Gastroesophageal sphincter (tissue), 4 donors: ENCODE measurements around the gene HOXC9. TPM values are rescaled to one million over a fixed set of nuclear protein-coding genes. Genes with fewer than 3 reads are reported as not detected.

Experiments used
- ATAC-seq: fragments of 150-250 bp; one replicate; pipeline ENCODE4 v1.9.1; 2016; ENCODE audit warnings: mild to moderate bottlenecking, moderate library complexity
- H3K27ac ChIP-seq, 4 donors: fragments of 200-600 bp; sonication (generic) in 3 of 4; 1 replicate in 3 of 4; 2 replicates in 1 of 4; pipeline ENCODE4 v1.5.1; 2016 to 2019
- H3K27me3 ChIP-seq: fragments of 200-600 bp; sonication (generic); one replicate; pipeline ENCODE4 v1.5.1; 2019
- H3K36me3 ChIP-seq, 2 donors: fragments of 200-600 bp; sonication (generic); one replicate each; pipeline ENCODE4 v1.5.1; 2019; ENCODE audit warnings: control low read depth in 1 of 2
- H3K4me1 ChIP-seq, 3 donors: fragments of 200-600 bp; sonication (generic); 1 replicate in 2 of 3; 2 replicates in 1 of 3; pipeline ENCODE4 v1.5.1; 2016 to 2019; ENCODE audit warnings: control low read depth in 2 of 3
- H3K4me3 ChIP-seq, 2 donors: fragments of 200-600 bp; sonication (generic); one replicate each; pipeline ENCODE4 v1.5.1; 2019; ENCODE audit warnings: mild to moderate bottlenecking in 1 of 2, moderate library complexity in 1 of 2
- H3K9me3 ChIP-seq, 3 donors: fragments of 200-600 bp; sonication (generic); one replicate each; pipeline ENCODE4 v1.5.1; 2017 to 2019; ENCODE audit warnings: control low read depth in 2 of 3
- EP300 ChIP-seq: sonication (generic); formaldehyde crosslinking; IDR thresholded peaks from one replicate; pipeline ENCODE4 v1.6.1; 2017; ENCODE audit warnings: antibody characterized with exemption, mild to moderate bottlenecking
- POLR2A ChIP-seq, 2 donors: fragments of 450-650 bp; IDR thresholded peaks; one replicate each; pipeline ENCODE4 v1.6.1; 2017; ENCODE audit warnings: antibody characterized with exemption in 2 of 2, mild to moderate bottlenecking in 2 of 2, moderate library complexity in 1 of 2
- POLR2AphosphoS5 ChIP-seq: sonication (generic); formaldehyde crosslinking; IDR thresholded peaks from one replicate; pipeline ENCODE4 v1.6.1; 2017; ENCODE audit warnings: antibody characterized with exemption
- WGBS, 2 donors: methylation state at CpG; one replicate each; pipeline ENCODE4 v1.1.5; 2018; ENCODE audit warnings: low coverage in 1 of 2; 5-methylcytosine and 5-hydroxymethylcytosine counted together
- total RNA-seq, 4 donors: library from RNA; depleted of rRNA; stranded (reverse); fragments of >200 nt; gene quantifications; one replicate each; pipeline ENCODE4 v1.1.0, GENCODE V29; 2016
- TF ChIP-seq, protein P1 (sequence below), 4 experiments: fragments of 200-600 bp in 2 of 4; fragments of 450-650 bp in 2 of 4; sonication (generic) in 1 of 4; IDR thresholded peaks; one replicate each; pipeline ENCODE4 v1.5.1; 2017 to 2019; ENCODE audit warnings: antibody characterized with exemption in 4 of 4, mild to moderate bottlenecking in 2 of 4, moderate library complexity in 2 of 4

The HOXC9 gene
- total RNA-seq, 4 donors from 2014 or later: not detected

GRCh38 chr12:54007538-54008259 is 7.7 kb downstream of the HOXC9 start:
- ATAC-seq: no peak
- Histone ChIP-seq H3K9me3 (no peaks in the 10 kb centered on the region), H3K36me3 (no peaks in the 10 kb centered on the region), H3K4me3 (no peak overlapping the region), H3K27ac (no peak overlapping the region), H3K4me1 (peaks cover 0 to 30% (median 11%) of the 10 kb centered on the region in 3 donors), H3K27me3 (peaks cover 99% of the 10 kb centered on the region)
- TF ChIP-seq POLR2A (IDR thresholded peaks at IDR 0.05) (no peak), POLR2AphosphoS5 (no peak), EP300 (no peak)
- TF ChIP-seq, protein P1, sequence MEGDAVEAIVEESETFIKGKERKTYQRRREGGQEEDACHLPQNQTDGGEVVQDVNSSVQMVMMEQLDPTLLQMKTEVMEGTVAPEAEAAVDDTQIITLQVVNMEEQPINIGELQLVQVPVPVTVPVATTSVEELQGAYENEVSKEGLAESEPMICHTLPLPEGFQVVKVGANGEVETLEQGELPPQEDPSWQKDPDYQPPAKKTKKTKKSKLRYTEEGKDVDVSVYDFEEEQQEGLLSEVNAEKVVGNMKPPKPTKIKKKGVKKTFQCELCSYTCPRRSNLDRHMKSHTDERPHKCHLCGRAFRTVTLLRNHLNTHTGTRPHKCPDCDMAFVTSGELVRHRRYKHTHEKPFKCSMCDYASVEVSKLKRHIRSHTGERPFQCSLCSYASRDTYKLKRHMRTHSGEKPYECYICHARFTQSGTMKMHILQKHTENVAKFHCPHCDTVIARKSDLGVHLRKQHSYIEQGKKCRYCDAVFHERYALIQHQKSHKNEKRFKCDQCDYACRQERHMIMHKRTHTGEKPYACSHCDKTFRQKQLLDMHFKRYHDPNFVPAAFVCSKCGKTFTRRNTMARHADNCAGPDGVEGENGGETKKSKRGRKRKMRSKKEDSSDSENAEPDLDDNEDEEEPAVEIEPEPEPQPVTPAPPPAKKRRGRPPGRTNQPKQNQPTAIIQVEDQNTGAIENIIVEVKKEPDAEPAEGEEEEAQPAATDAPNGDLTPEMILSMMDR (IDR thresholded peaks at IDR 0.05): no peak
- WGBS, 2 donors: 70% methylated on average over 2 of the region's 2 CpGs; no CpG with 5 or more reads in 1 of the 2 donors

DNA sequence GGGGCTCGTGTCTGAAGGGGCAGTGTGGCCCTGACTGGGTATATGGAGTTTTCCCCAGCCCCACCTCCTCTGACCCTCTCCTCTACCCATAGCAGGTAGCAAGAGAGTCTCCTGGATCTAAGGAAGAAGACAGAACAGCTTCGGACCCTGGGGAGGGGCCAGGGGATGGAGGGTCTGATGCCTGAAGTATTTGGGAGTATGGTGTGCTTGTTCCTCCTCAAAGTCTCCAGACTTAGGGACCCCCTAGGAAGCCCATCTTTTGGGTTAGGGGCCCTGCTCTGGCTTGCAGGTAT is 8.2 kb downstream of the HOXC9 start:
- Histone ChIP-seq H3K36me3 (no peaks in the 10 kb centered on the region), H3K27me3 (peaks cover 99% of the 10 kb centered on the region), H3K9me3 (no peaks in the 10 kb centered on the region), H3K4me1 (peaks cover 0 to 30% (median 11%) of the 10 kb centered on the region in 3 donors), H3K27ac (no peak overlapping the region), H3K4me3 (no peak overlapping the region)
- TF ChIP-seq POLR2A (IDR thresholded peaks at IDR 0.05) (no peak), POLR2AphosphoS5 (no peak), EP300 (no peak)
- TF ChIP-seq, protein P1 (IDR thresholded peaks at IDR 0.05): no peak
- 60% methylated on average over 1 of the region's 2 CpGs; no CpG with 5 or more reads in 1 of the 2 donors for WGBS, 2 donors
- no peak for ATAC-seq

DNA sequence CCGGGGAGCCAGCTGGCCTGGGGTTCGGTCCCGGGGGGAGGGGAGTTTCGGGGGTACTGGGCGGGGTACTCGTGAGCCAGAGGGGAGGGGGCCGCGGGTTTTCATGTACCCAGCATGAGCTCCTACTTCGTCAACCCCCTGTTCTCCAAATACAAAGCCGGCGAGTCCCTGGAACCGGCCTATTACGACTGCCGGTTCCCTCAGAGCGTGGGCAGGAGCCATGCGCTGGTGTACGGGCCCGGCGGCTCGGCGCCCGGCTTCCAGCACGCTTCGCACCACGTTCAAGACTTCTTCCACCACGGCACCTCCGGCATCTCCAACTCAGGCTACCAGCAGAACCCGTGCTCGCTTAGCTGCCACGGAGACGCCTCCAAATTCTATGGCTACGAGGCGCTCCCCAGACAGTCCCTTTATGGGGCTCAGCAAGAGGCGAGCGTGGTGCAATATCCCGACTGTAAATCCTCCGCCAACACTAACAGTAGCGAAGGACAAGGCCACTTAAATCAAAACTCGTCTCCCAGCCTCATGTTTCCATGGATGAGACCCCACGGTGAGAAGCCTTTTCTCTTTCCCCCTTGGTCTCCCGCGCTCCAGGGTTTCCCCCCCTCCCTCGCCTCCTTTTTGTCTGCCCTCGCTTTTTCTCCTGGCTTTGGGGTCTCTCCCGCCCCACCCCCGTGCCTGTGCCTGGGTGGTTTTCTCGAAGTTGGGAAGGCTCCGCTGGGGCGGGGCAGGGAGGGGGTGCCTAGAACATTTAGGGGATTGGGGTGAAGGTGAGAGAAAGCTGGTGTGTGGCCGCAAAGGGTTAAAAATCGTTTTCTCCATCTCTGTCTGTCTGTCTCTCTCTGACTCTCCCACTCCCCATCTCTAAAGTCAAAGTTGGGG is 9.5 kb downstream of the HOXC9 start:
- 2% methylated on average over 13 to 25 of the region's 51 CpGs for WGBS, 2 donors
- H3K9me3 ChIP-seq: no peaks in the 10 kb centered on the region
- H3K4me3 ChIP-seq: peak overlapping the region in 1 of 2 donors; percentile 34
- peaks cover 0 to 35% (median 14%) of the 10 kb centered on the region in 3 donors for H3K4me1 ChIP-seq
- no peaks in the 10 kb centered on the region for H3K36me3 ChIP-seq
- no peak for TF ChIP-seq EP300
- TF ChIP-seq POLR2AphosphoS5: no peak
- no peak for TF ChIP-seq POLR2A (IDR thresholded peaks at IDR 0.05)
- TF ChIP-seq, protein P1 (IDR thresholded peaks at IDR 0.05): no peak
- peaks cover 99% of the 10 kb centered on the region for H3K27me3 ChIP-seq
- ATAC-seq: peak; percentile 26
- H3K27ac ChIP-seq: no peak overlapping the region

- no peaks in the 10 kb centered on the region for H3K36me3 ChIP-seq
- H3K27me3 ChIP-seq: peaks cover 99% of the 10 kb centered on the region
- whole genome bisulfite sequencing, 2 donors: 7 to 18% methylated on average over 3 to 7 of the region's 10 CpGs
- peaks cover 0 to 38% (median 17%) of the 10 kb centered on the region in 3 donors for H3K4me1 ChIP-seq
- no peak overlapping the region for H3K4me3 ChIP-seq
- ATAC-seq: no peak
- no peak overlapping the region for H3K27ac ChIP-seq
- no peaks in the 10 kb centered on the region for H3K9me3 ChIP-seq
- no peak for TF ChIP-seq EP300
- no peak for TF ChIP-seq POLR2AphosphoS5
- no peak for TF ChIP-seq POLR2A (IDR thresholded peaks at IDR 0.05)
- TF ChIP-seq, protein P1 (IDR thresholded peaks at IDR 0.05): no peak
Measured at GRCh38 chr12:54010053-54010971, 10.4 kb downstream of the HOXC9 start.
